ENCODE measurements around the gene TNK1. TPM values are rescaled to one million over a fixed set of nuclear protein-coding genes. Genes with fewer than 3 reads are reported as not detected.

Gene TNK1
- total and polyA plus RNA-seq, 2 donors (not counting 3 experiments of a cell fraction or from before 2014, with no cell fraction given) = 0.22 to 0.58 TPM

- Histone ChIP-seq H4K20me1 (replicated peaks; ENCODE audit: control insufficient read depth, extremely low read depth, insufficient read depth, low read length) (no peaks in the 10 kb centered on the region), H3K27me3 (ENCODE audit: control insufficient read depth in 2 of 2, insufficient read depth in 2 of 2, low read length in 2 of 2) (no peaks in the 10 kb centered on the region), H3K9me3 (replicated peaks; ENCODE audit: control insufficient read depth, insufficient read depth, low read length) (no peaks in the 10 kb centered on the region), H3K9me1 (replicated peaks; ENCODE audit: control insufficient read depth, extremely low read depth, insufficient read depth, low read length) (no peaks in the 10 kb centered on the region), H3K4me2 (ENCODE audit: insufficient read depth, low read length) (no peak within 1 kb of the TSS), H3K4me1 (ENCODE audit: control insufficient read depth, extremely low read depth, insufficient read depth, low read length) (peaks cover 15% of the 10 kb centered on the region), H3K9ac (replicated peaks; ENCODE audit: extremely low read depth, insufficient read depth, low read length) (no peak within 1 kb of the TSS), H3K36me3 (ENCODE audit: control insufficient read depth in 2 of 2, extremely low read depth in 1 of 2, insufficient read depth in 2 of 2, low read length in 2 of 2) (no peaks in the 10 kb centered on the region), H3K79me2 (ENCODE audit: control insufficient read depth, insufficient read depth, low read length) (no peaks in the 10 kb centered on the region), H2AFZ (ENCODE audit: low read depth, low read length) (no peak within 1 kb of the TSS), H3K27ac (ENCODE audit: insufficient read depth, low read depth, low read length) (no peak within 1 kb of the TSS), H3K4me3 (replicated peaks in 1 of 3; ENCODE audit: insufficient read depth in 1 of 3, low read depth in 1 of 3, low read length in 3 of 3) (no peak within 1 kb of the TSS)
- TF ChIP-seq EZH2 (IDR thresholded peaks at IDR 0.05; ENCODE audit: borderline replicate concordance, low read depth, low read length, severe bottlenecking) (no peak), JUN (IDR thresholded peaks at IDR 0.05; ENCODE audit: borderline replicate concordance, insufficient read depth, insufficient read length, low read depth) (no peak), MYC (IDR thresholded peaks at IDR 0.05; ENCODE audit: low read depth, low read length) (no peak), MAX (IDR thresholded peaks at IDR 0.05; ENCODE audit: insufficient read depth, insufficient read length) (no peak), FOS (IDR thresholded peaks at IDR 0.05; ENCODE audit: borderline replicate concordance, insufficient read depth, low read length) (no peak), CTCF (IDR thresholded peaks at IDR 0.05; ENCODE audit: extremely low read depth in 1 of 2, insufficient read depth in 1 of 2, low read depth in 1 of 2, low read length in 2 of 2) (no peak), POLR2AphosphoS5 (IDR thresholded peaks at IDR 0.05; ENCODE audit: insufficient read depth, low read depth, low read length) (no peak), GATA2 (IDR thresholded peaks at IDR 0.05; ENCODE audit: insufficient read depth, insufficient read length, low read depth, low read length) (no peak), POLR2A (IDR thresholded peaks at IDR 0.05; ENCODE audit: low read depth, low read length) (no peak)
- dilution Hi-C loops (cut with MboI; ENCODE audit: extremely low pct_ligation_motif_present, low sequenced_read_pairs) = no loop called here
- DNase-seq (ENCODE audit: low read depth, low spot score) (no peak), FAIRE-seq (no peak)
- CTCF ChIA-PET = interaction anchor here (0.8 to 4.0 kb wide), 14 partner anchors 10 to 332 kb away, joined by 3 to 70 read pairs (median 10); partner anchors contain the start of genes TMEM102, TMEM256, TNK1 and TP53
- intact Hi-C loops (cut with micrococcal nuclease) = loop anchor here (5.0 kb wide), 1 partner anchor 37 kb away; the partner anchor contains the start of gene PLSCR3
- POLR2A ChIA-PET = no interaction called here
- BruUV-seq (replicated peaks) = no TSS peak
Measured at GRCh38 chr17:7355053-7355452, 25.8 kb upstream of the TNK1 start, which contains the start of gene TMEM95. TSS of gene TMEM95 (plus strand) at chr17:7355156. CDS start at chr17:7355205, 49 bp downstream.
